Stomach smooth muscle (tissue), 2 donors: Measurements from ENCODE around the gene GNMT.
A peak's percentile ranks its signal among the peaks of the same experiment; 100 is the strongest.

Source experiments
- H3K27ac ChIP-seq: one replicate; pipeline ENCODE4 v1.7.0; 2013; ENCODE audit warnings: mild to moderate bottlenecking, low read length, inconsistent platforms
- H3K27me3 ChIP-seq, 2 donors: one replicate each; pipeline ENCODE4 v1.7.0; 2013; ENCODE audit warnings: low read length in 2 of 2; ENCODE audit not compliant: insufficient read depth in 2 of 2, control insufficient read depth in 1 of 2
- H3K36me3 ChIP-seq, 2 donors: one replicate each; pipeline ENCODE4 v1.7.0; 2013; ENCODE audit warnings: low read length in 2 of 2; ENCODE audit not compliant: control insufficient read depth in 2 of 2, insufficient read depth in 2 of 2
- H3K4me1 ChIP-seq: one replicate; pipeline ENCODE4 v1.7.0; 2013; ENCODE audit warnings: low read length; ENCODE audit not compliant: control insufficient read depth, insufficient read depth
- H3K4me3 ChIP-seq, 2 donors: one replicate each; pipeline ENCODE4 v1.7.0; 2013; ENCODE audit warnings: low read length in 2 of 2
- H3K9ac ChIP-seq, 2 donors: one replicate each; pipeline ENCODE4 v1.7.0; 2013; ENCODE audit warnings: low read length in 2 of 2, mild to moderate bottlenecking in 1 of 2
- H3K9me3 ChIP-seq, 2 donors: one replicate each; pipeline ENCODE4 v1.7.0; 2013; ENCODE audit warnings: low read length in 2 of 2; ENCODE audit not compliant: control insufficient read depth in 2 of 2
- donor health status: healthy.
- donor health status: Pancreatic carcinoma.

GNMT gene

DNA sequence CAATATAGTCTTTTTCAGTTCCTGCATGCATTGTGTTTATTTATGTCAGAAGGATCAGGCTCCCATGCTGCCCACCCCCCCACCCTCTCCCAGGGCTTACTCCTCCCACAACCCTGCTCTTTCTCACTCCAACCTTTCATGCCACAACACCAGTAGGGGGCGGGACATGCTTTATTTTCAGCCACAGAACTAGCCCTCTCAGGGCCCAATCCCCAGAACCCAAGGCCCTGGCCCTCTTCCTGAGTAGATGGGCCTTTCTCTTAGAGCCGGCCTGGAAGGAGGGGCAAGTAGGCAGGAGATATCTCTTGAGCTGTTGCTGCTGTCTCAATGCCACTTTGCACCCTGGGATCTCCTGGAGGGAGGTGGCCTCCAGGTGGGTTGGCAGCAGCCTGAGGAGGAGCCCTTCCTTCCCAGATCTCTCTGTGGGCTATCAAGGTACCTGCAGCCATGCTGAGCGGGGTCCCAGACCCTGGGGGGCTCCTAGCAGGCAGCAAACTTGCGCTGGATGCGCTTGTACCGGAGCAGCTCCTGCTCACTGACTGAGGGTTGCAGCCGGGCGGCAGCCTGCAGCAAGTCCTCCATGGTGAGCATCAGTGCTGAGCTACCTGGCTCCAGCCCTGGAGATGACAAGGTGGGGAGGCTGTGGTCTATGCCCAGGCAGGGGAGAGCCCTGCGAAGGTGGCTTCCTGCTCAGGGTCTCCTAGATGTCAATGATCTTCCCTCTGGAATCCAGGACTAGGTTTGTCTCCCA is 3.5 kb downstream of the GNMT start:
- no peak overlapping the region for H3K4me3 ChIP-seq
- H3K9ac ChIP-seq: no peak overlapping the region
- H3K4me1 ChIP-seq: peaks cover 16% of the 10 kb centered on the region
- no peaks in the 10 kb centered on the region for H3K27me3 ChIP-seq
- no peak overlapping the region for H3K27ac ChIP-seq
- peaks cover 22 to 28% of the 10 kb centered on the region in 2 donors for H3K36me3 ChIP-seq
- no peaks in the 10 kb centered on the region for H3K9me3 ChIP-seq

DNA sequence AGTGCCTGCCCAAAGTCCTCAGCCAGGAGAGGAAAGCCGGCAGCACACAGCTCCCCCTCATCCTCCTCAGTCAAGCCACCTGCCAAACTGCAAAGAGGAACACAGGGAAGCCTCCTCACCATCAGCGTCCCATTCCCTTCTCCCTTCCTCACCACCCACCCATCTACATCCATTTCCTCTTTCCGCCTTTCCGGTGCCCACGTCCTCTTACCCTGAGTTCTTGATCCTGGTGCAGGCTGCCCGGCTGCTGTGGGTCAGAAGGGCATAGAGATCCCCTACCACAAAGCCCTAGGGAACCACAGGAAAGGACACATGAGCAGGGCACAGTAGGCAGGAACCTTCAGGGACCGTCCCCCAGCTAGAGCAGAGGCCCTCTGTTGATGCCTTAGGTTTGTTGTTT is 6.0 kb downstream of the GNMT start:
- no peak overlapping the region for H3K9ac ChIP-seq
- H3K27ac ChIP-seq: no peak overlapping the region
- no peak overlapping the region for H3K4me3 ChIP-seq
- H3K9me3 ChIP-seq: no peaks in the 10 kb centered on the region
- H3K27me3 ChIP-seq: no peaks in the 10 kb centered on the region
- peaks cover 27 to 34% of the 10 kb centered on the region in 2 donors for H3K36me3 ChIP-seq
- H3K4me1 ChIP-seq: peaks cover 3% of the 10 kb centered on the region

DNA sequence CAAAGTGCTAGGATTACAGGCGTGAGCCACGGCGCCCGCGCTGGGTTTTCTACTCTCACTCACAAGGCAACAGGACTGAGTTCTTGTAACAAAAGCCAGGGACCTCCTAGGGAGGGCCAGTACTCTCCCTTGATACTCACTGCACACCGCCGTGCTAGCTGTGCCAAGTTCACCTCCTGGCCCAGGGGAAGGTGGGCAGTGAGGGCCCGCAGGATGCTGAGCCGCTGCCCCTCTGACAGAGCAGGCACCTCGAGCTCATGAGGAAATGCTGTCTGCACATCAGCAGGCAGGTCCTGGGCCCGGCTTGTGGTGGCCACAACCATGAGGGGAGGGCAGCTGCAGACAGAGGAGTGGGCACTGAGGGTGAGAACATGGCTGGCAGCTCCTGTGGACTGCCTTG is 6.7 kb downstream of the GNMT start:
- Histone ChIP-seq H3K4me1 (peaks cover 3% of the 10 kb centered on the region), H3K36me3 (peaks cover 27 to 33% of the 10 kb centered on the region in 2 donors), H3K27ac (no peak overlapping the region), H3K27me3 (no peaks in the 10 kb centered on the region), H3K9me3 (no peaks in the 10 kb centered on the region), H3K4me3 (no peak overlapping the region), H3K9ac (no peak overlapping the region)

DNA sequence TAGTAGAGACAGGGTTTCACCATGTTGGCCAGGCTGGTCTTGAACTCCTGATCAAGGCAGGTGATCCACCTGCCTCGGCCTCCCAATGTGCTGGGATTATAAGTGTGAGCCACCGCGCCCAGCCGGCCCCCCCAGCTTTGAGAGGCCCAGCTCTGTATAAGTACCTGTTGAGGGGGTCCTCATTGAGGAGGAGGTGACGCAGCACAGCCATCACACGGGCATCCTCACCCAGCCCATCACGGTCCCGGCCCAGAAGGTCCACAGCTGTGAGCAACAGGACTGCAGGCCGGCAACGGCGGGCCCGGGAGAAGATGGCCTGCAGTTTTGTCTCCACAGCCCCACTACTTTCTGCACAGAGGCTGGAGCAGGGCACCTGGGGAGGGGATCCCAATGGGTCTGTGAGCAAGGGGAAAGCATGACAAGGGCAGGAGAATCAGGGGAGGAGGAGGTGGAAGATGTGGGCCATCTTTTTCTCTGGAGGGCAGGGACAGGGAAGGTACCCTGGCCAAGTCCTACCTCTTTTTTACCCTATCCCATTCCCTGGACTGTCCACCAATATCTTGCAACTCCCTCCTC is 7.7 kb downstream of the GNMT start:
- no peak overlapping the region for H3K27ac ChIP-seq
- H3K9me3 ChIP-seq: no peaks in the 10 kb centered on the region
- no peak overlapping the region for H3K4me3 ChIP-seq
- peaks cover 27 to 31% of the 10 kb centered on the region in 2 donors for H3K36me3 ChIP-seq
- H3K9ac ChIP-seq: no peak overlapping the region
- H3K27me3 ChIP-seq: no peaks in the 10 kb centered on the region
- H3K4me1 ChIP-seq: peaks cover 3% of the 10 kb centered on the region

DNA sequence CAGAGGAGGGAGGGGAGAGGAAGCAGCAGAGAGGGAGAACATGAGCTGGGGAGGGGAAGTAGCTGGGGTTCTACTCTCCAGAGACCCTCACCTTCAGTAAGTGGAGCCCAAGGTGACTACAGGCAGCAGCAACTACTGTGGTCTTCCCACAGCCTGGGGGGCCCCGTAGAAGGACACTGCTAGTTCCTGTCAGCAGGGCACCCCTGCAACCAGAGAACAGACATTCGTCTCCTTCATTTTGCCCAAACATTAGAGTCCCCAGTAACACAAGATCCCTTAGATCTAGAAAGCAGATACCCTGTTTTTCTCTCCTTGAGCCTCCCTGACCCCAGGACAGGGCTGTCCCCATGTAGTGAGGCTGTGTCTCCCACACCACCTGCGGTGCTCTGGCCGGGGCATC is 8.2 kb downstream of the GNMT start:
- no peaks in the 10 kb centered on the region for H3K4me1 ChIP-seq
- H3K9me3 ChIP-seq: no peaks in the 10 kb centered on the region
- no peak overlapping the region for H3K27ac ChIP-seq
- peaks cover 27 to 33% of the 10 kb centered on the region in 2 donors for H3K36me3 ChIP-seq
- peak overlapping the region in 1 of 2 donors; percentile 7 for H3K9ac ChIP-seq
- no peak overlapping the region for H3K4me3 ChIP-seq
- H3K27me3 ChIP-seq: no peaks in the 10 kb centered on the region

DNA sequence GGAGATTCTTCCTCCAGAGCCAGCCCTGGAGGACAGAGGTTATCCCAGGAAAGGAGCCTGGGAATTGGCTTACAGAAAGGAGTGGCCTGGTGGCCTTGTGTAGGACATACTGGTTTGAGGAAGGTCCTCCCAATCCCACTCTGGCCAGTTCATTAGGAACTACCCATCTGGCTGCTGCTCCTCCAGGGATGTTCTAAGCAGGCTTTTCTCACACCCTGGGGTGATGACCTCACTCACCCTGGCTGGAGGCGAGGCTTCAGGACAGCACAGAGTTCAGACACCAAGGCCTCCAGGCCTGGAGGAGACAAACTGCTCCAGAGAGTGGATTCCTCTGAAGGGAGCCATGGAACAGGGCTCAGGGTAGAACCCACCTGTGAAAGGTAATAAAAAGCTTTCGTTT is 8.9 kb downstream of the GNMT start:
- H3K36me3 ChIP-seq: peaks cover 26 to 34% of the 10 kb centered on the region in 2 donors
- no peak overlapping the region for H3K27ac ChIP-seq
- no peaks in the 10 kb centered on the region for H3K27me3 ChIP-seq

DNA sequence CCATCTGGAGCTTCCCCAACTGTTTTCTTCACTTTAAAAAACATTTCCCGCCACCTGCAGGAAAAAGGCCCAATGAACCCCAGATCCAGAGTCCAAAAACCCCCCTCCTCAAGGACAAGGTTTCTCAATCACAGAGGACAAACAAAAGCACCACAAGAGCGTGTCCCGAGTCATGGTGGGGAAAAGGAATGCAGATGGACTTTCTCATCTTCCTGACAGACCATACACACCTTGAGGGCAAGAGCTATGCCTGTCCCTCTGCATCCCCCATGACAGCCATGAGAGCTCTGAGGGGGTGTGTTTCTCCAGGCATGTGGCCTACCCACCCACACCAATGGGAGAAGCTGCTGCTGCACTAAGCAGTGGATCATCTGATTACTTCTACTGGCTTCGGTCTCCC is 9.4 kb downstream of the GNMT start:
- Histone ChIP-seq H3K27ac (no peak overlapping the region), H3K9me3 (no peaks in the 10 kb centered on the region), H3K36me3 (peaks cover 22 to 34% of the 10 kb centered on the region in 2 donors), H3K27me3 (no peaks in the 10 kb centered on the region), H3K4me1 (no peaks in the 10 kb centered on the region), H3K4me3 (no peak overlapping the region), H3K9ac (no peak overlapping the region)

More for the DNA sequence above, 8.9 kb downstream of the GNMT start:
- Histone ChIP-seq H3K4me3 (no peak overlapping the region), H3K9me3 (no peaks in the 10 kb centered on the region), H3K4me1 (no peaks in the 10 kb centered on the region), H3K9ac (no peak overlapping the region)

DNA sequence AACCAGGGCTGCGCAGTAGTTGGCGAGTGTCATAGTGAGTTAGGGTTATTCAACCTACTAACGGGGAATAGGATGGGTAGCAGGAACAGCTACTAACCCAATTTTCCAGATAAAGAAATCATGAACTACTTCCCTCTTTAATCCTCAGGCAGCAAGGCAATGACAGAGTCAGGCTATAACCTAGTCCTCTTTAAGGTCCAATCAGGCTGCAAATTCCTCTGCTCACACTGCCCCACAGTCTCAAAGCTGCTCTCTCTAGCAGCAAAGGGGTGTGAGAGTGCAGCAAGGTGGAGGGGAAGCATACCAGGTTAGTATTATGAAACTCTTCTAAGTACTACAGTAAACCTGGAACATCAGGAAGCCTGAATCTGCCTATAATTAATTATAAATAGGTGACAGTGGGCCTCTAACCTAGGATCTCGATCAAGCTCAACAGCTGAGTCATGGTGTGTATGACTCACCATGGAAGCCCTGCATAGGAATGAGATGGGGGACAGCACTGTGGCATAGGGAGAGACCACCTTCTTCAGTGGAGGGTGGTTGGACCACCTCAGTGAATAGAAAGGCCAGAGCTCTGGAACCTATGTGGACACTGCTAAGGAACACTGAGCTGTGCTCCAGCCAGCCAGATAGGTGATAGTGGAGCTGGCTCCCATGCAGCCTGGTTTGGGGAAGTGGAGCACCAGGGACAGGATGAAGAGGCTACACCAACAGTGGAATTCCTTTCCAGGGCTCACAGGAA is 10.5 kb downstream of the GNMT start:
- Histone ChIP-seq H3K9me3 (no peaks in the 10 kb centered on the region), H3K4me3 (no peak overlapping the region), H3K9ac (no peak overlapping the region), H3K27ac (no peak overlapping the region), H3K4me1 (no peaks in the 10 kb centered on the region), H3K27me3 (no peaks in the 10 kb centered on the region), H3K36me3 (peaks cover 17 to 30% of the 10 kb centered on the region in 2 donors)

DNA sequence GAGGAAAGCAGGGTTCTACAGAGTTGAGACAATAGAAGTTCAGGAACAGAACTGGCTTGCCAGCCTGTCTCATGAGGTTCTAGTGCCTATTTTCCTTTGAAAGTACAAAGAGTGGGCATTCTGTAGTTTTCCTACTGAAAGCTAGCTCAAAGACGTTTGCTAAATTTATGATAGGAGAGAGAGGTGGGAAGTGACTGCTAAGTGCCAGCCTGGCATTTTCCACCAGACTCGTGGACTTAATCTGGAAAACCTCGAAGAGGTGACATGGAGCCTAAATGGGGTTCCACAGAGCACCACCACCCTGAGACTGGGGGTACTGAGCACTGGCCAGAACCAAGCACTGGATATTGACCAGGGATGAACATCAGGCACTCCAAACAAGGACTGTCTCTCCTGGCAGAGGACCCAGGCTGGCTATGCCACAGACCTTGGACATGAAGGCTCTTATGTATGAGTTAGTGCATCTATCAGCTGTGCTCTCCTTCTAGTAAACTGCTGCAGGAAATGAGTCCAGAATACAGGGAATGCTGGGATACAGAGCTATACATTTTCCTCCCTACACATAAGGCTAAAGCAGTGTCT is 11.3 kb downstream of the GNMT start:
- H3K36me3 ChIP-seq: peaks cover 16 to 23% of the 10 kb centered on the region in 2 donors
- no peaks in the 10 kb centered on the region for H3K9me3 ChIP-seq
- H3K9ac ChIP-seq: no peak overlapping the region
- H3K4me3 ChIP-seq: no peak overlapping the region
- H3K4me1 ChIP-seq: no peaks in the 10 kb centered on the region
- no peak overlapping the region for H3K27ac ChIP-seq
- no peaks in the 10 kb centered on the region for H3K27me3 ChIP-seq

DNA sequence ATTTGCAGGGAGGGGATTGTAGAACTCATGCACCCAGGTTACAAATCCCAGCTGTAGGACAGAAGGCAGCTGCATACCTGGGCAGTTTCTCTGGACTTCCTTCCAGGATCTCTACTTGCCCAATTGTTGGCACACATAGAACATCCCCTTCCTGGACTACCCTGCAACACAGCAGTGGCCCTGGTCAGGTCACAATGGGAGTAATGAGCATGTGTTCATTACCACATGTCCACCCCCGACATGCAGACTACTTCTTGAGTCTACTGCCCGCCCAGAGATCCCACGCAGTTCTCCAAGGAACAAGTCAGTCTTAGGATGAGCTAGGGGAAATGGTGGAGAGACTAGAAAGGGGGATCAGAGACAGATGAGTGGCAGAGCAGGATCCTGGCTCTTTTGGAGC is 13.4 kb downstream of the GNMT start:
- H3K27ac ChIP-seq: no peak overlapping the region
- peaks cover 6 to 17% of the 10 kb centered on the region in 2 donors for H3K36me3 ChIP-seq
- peaks cover 13% of the 10 kb centered on the region for H3K4me1 ChIP-seq

More for the DNA sequence above, 13.4 kb downstream of the GNMT start:
- Histone ChIP-seq H3K27me3 (no peaks in the 10 kb centered on the region), H3K9me3 (no peaks in the 10 kb centered on the region), H3K4me3 (no peak overlapping the region), H3K9ac (no peak overlapping the region)
